T follicular helper cell (primary cell): ENCODE results near the gene DENND2A.

Experiments
- DNase-seq: peaks from one replicate; pipeline ENCODE4 v3.0.0-alpha.2; 2020; ENCODE audit warnings: low read depth

The DENND2A gene

DNA sequence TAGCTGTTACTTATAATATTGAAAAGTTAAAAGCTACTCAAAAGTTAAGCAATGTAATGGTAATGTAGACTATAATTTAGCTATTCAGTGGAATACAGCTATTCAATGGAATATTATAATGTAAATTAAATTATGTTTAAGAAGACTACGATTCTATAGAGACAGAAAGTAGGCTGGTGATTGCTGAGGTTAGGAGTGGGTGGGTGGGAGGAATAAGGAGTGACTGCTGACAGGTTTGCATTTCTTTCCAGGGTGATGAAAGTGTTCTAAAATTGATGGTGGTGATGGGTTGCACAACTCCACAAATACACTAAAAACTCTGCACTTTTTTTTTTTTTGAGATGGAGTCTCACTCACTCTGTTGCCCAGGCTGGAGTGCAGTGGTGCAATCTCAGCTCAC is 21.4 kb downstream of the DENND2A start:
- DNase-seq, result no peak

- no peak for DNase-seq
These were observed 22.3 kb downstream of the DENND2A start for GRCh38 chr7:140618306-140618705.

GRCh38 chr7:140617081-140617480 is 23.5 kb downstream of the DENND2A start:
- no peak for DNase-seq

DNA sequence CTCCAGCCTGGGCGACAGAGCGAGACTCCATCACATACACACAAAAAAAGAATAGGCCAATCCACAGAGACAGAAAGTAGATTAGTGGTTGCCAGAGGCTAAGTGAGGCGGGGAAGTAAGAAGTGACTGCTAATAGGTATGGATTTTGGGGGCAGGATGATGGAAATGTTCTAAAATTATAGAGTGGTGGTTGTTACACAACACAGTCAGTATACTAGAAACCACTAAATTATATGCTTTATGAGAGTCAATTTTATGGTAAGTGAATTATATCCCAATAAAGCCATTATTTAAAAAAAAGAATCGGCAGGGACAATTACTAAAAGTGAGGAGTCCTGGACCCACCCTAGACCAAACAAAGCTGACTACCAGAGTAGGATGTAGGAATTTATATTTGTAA is 24.3 kb downstream of the DENND2A start:
- DNase-seq, result no peak

GRCh38 chr7:140611641-140612040 is 29.0 kb downstream of the DENND2A start:
- no peak for DNase-seq

DNA sequence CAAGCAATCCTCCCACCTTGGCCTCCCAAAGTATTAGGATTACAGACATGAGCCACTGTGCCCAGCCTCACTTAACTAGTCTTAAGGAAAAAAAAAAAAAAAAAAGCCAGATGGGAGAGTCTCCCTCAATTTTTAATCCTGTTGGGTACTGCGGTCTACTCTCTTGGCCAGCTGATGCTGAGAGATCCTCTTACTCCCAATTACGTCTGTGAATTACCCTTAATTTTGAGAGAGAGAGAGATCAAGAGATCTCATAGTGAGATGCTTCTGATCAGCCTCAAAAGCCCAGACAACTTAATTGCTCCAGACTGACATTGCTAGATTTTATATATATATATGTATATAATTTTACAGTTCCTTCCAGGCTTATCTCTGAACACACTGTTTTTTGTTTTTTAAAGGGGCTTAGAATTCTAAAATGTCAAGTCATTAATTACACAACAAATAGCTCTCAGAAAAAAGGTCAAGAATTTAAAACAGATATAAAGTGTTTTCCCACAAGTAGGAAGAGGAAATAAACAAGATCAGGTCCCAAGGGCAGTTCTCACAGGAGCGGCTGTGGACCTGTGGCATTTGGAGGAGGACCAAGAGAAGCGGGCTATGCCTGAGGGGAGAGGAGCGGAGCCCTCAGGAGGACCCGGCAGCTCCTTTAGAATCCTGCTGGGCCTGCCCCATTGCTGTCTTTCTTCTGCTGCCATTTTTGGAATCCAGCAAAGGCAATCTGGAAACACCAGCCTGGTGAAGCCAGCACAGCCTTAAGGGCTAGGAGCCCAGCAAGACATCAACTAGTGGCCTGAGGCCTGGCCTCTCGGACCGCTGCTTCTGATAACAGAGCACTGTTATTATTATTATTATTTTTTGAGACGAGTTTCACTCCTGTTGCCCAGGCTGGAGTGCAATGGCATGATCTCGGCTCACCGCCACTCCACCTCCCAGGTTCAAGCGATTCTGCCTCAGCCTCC is 30.1 kb downstream of the DENND2A start:
- no peak for DNase-seq

DNA sequence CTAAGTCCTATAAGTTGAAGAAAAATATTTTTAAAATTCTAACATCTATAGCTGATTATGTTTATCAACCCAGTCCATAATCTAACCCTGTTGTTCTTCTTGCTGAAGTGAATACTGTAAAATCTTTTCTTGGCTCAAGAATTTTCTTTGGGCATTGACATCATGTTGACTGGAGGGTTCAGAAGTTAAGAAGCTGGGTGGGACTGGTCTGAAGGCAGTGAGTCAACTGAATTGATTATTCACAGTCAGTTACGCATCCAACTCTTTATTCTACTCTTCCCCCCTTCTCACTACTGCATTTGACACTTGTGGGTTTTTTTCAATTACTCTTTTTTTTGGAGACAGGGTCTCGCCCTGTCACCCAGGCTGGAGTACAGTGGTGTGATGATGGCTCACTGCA is 31.0 kb downstream of the DENND2A start:
- no peak for DNase-seq

- no peak for DNase-seq
These were observed 33.1 kb downstream of the DENND2A start for GRCh38 chr7:140607441-140607989.

GRCh38 chr7:140605337-140605736 is 35.3 kb downstream of the DENND2A start:
- no peak for DNase-seq

DNA sequence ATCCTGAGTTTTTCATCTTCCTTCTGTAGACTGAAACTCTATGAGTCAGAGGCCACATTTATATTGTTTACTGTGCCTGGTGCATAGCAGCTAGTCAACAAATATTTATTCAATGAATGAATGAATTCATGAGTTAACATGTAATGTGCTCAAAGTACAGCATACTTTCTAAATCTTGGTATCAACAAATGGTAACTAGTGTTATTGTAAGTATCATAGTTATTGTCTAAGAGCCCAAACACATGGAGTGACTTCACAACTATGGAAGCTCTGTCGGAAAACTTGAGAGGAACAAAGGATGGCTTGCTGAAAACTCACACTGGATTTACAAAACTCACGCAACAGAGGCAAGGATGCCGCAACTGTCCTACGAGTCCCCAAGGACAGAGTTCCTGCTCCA is 35.9 kb downstream of the DENND2A start:
- no peak for DNase-seq

DNA sequence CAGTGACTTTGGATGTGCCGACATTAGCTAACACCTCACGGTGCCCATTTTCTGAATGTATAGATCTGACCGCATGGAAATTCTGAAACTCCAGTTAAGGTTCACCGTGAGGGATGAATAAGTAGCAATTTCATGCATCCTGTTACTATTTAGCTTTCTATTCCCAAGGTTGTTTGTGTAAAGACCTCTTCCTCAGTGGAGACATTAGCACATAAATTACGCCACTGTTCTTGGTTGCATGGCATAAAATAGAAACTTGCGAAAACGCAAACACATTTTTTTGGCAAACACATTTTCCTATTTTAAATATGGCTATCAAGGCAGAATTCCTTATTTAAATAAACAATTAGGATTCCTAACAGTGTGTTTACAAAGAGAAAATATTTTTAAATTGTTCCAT is 36.5 kb downstream of the DENND2A start:
- no peak for DNase-seq

- no peak for DNase-seq
These were observed 38.9 kb downstream of the DENND2A start for GRCh38 chr7:140601566-140602174.

DNA sequence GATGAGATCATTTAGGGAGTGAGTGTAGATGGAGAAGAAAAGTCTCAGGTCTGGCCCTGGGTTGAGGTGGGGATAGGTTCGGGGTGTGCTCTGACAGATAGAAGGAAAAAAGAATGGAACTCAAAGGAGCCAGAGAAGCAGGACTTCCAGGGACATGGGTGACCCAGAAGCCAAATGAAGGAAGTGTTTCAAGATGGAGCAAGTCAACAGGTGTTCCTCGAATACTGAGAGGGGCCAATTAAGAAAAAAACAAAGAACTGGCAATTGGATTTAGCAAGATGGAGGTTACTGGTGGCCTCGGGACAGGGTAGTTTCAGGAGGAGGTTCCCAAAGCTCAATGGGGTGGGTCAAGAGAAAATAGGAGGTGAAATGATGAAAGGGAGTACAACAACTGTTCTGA is 40.3 kb downstream of the DENND2A start:
- no peak for DNase-seq

GRCh38 chr7:140597428-140597949 is 43.1 kb downstream of the DENND2A start:
- no peak for DNase-seq

DNA sequence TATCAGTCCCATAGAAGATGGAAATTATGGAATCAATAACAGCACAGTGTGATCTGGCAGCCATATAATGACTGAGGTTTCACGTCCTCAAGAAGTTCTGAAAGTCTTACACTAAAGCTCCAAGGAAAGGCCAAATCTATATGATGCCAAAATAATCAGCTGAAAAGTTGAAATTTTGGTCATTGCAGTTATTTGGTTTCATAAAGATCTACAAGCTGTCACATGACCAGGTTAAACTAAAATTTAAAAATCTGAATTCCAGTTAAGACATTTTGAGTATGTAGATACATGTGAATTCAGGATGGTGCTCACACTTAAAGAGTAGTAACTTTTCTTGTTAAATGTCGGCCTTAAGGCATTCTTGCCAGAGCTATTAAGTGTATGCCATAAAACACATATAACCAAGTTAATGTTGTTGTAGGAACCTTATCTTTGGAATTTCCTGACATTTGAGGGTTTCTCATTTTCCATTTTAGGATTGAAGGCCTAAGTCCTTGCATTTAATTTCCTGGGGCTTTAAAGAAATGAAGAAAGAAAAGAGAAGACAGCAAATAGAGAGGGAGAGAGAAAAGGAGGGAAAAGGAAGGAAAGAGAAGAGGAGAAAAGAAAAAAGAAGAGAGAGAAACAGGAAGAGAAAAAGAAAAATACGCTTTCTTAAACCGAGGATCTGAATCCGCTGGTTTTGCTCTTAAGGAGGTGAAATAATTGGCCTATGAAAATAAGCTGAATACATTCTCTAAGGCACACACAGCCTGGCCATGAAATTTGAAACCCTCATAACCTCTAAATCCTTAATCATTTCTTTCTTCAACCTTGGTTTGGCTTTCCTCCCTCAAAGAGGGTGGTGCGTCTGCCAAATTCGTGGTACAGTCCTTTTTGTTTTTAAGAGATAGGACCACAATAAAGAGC is 43.8 kb downstream of the DENND2A start:
- DNase-seq, result no peak

DNA sequence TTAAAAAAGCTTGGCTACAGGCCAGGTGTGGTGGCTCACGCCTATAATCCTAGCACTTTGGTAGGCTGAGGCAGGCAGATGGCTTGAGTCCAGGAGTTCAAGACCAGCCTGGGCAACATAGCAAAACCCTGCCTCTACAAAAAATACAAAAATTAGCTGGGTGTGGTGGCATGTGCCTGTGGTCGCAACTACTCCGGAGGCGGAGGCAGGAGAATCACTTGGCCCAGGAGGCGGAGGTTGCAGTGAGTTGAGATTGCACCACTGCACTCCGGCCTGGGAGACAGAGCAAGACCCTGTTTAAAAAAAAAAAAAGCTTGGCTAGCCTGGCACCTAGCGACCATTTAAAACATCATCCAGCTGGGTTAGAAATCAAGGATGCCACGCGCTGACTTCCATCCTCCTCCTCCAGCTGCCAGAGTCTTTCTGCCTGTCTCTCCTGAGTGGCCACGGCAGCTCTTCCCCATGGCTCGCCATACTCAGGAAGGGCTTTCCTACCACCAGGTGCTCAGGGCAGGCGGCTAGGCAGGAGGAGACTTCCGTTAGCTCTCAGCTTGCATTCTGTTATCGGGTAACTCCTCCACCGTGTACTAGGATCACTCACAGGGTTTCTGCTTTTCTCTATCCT is 45.0 kb downstream of the DENND2A start:
- no peak for DNase-seq

DNA sequence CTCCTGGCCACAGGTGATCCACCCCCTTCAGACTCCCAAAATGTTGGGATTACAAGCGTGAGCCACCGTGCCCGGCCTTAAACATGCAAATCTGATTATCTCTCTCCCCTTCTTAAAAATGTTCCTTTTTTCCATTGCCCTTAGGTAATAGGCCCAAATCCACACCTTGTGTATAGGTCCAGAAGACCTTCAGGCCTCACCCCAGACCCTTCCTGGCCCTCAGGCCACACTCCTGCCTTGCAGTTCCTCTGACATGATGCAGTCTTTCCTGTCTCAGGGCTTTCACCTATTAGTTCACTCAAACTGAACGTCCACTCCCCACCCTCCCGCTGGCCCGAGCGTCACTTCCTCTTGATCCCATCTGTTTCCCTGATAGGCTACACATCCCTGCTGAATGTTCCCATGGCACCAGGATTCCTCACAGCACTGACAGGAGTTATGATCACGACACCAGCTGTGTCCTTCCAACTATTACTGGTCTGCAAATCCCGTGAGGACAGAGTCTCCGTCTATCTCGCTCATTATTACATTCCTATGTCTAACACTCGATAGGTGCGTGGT is 46.4 kb downstream of the DENND2A start:
- no peak for DNase-seq

GRCh38 chr7:140593672-140593982 is 47.0 kb downstream of the DENND2A start:
- DNase-seq, result no peak

- DNase-seq, result no peak
These were observed 47.5 kb downstream of the DENND2A start for GRCh38 chr7:140592964-140593671.

- DNase-seq, result no peak
These were observed 49.3 kb downstream of the DENND2A start for GRCh38 chr7:140591180-140591902.
